ENCODE data around the gene GNAI2.

- TF ChIP-seq CTCF (IDR thresholded peaks at IDR 0.05) = no peak
- TF ChIP-seq POLR2AphosphoS5 (IDR thresholded peaks at IDR 0.05) = no peak
- TF ChIP-seq EP300 (IDR thresholded peaks at IDR 0.05; ENCODE audit: low read depth) = no peak
Measured at GRCh38 chr3:50295553-50296431, 59.8 kb downstream of the GNAI2 start.

All from transverse colon (tissue), 4 donors.